GM12878 (cell line): ENCODE measurements around the gene MTHFD1. TPM values are rescaled to one million over a fixed set of nuclear protein-coding genes. Genes with fewer than 3 reads are reported as not detected.

Experiments
- ATAC-seq: fragments of 200-7000 bp; cut with Tn5 transposase; 3 replicates; pipeline ENCODE4 v1.9.1; 2020; ENCODE audit warnings: mild to moderate bottlenecking, moderate library complexity
- BruUV-seq: library from RNA; stranded (reverse); fragments of 400-500 nt; replicated peaks from 2 replicates; lab custom pipeline; 2021; lab: Mats Ljungman, UMichigan
- CTCF ChIA-PET: fragments of 300-600 bp; sonication (Branson Sonifier 250); formaldehyde crosslinking; extraction: SDS; loops from one replicate; lab custom pipeline; 2021; ENCODE audit warnings: inconsistent platforms; lab: Yijun Ruan, JAX
- POLR2A ChIA-PET: fragments of 350-600 bp; formaldehyde crosslinking; extraction: SDS; loops from one replicate; lab custom pipeline; 2021; ENCODE audit warnings: inconsistent platforms; lab: Charles Lee
- RAD21 ChIA-PET: fragments of 300-600 bp; sonication (Branson Sonifier 250); formaldehyde crosslinking; loops from one replicate; lab custom pipeline; 2023; ENCODE audit warnings: antibody characterized with exemption; ENCODE audit not compliant: unreplicated experiment; lab: Charles Lee
- SMC1A ChIA-PET: fragments of 300-600 bp; sonication (Branson Sonifier 250); formaldehyde crosslinking; loops from one replicate; lab custom pipeline; 2023; ENCODE audit not compliant: unreplicated experiment, uncharacterized antibody; lab: Charles Lee
- DNase-seq: peaks from one replicate; pipeline ENCODE4 v3.0.0-alpha.2; 2011; ENCODE audit warnings: low read depth, low spot score
- FAIRE-seq: peaks from 3 replicates; lab custom pipeline; 2011; peaks lifted over from hg19 to GRCh38; lab: Jason Lieb, UNC
- H2AFZ ChIP-seq: 2 replicates; pipeline ENCODE4 v1.6.0; 2011; ENCODE audit warnings: low read depth, low read length, control low read depth; ENCODE audit not compliant: control insufficient read depth
- H3K27ac ChIP-seq: 2 replicates; pipeline ENCODE4 v1.5.1; 2011; ENCODE audit warnings: control low read depth; ENCODE audit not compliant: control insufficient read depth, insufficient read depth
- H3K27me3 ChIP-seq, 2 experiments: replicated peaks in 1 of 2; 2 replicates each; pipeline versions ENCODE4 v1.6.0 to v1.6.1; 2011; ENCODE audit warnings: low read length in 1 of 2; ENCODE audit not compliant: control insufficient read depth in 2 of 2, insufficient read depth in 2 of 2
- H3K36me3 ChIP-seq, 2 experiments: 2 replicates each; pipeline ENCODE4 v1.5.1; 2011; ENCODE audit warnings: low read length in 1 of 2; ENCODE audit not compliant: control insufficient read depth in 2 of 2, insufficient read depth in 2 of 2
- H3K4me1 ChIP-seq: 2 replicates; pipeline ENCODE4 v1.6.1; 2011; ENCODE audit warnings: mild to moderate bottlenecking, low read length, moderate library complexity, mixed read lengths; ENCODE audit not compliant: control insufficient read depth, insufficient read depth
- H3K4me2 ChIP-seq: 2 replicates; pipeline ENCODE4 v1.6.0; 2011; ENCODE audit warnings: control low read depth; ENCODE audit not compliant: control insufficient read depth, insufficient read depth
- H3K4me3 ChIP-seq: fragments of 200-600 bp; sonication (generic); 2 replicates; pipeline ENCODE4 v1.5.1; 2016
- H3K79me2 ChIP-seq: 2 replicates; pipeline ENCODE4 v1.6.0; 2011; ENCODE audit warnings: low read length; ENCODE audit not compliant: control insufficient read depth, insufficient read depth
- H3K9ac ChIP-seq: 2 replicates; pipeline ENCODE4 v1.8.0; 2011; ENCODE audit warnings: low read length, control low read depth, mixed read lengths; ENCODE audit not compliant: control insufficient read depth, insufficient read depth
- H3K9me3 ChIP-seq: replicated peaks from 3 replicates; pipeline ENCODE4 v1.5.1; 2011; ENCODE audit warnings: mild to moderate bottlenecking, low read length; ENCODE audit not compliant: control insufficient read depth, insufficient read depth
- H4K20me1 ChIP-seq: 2 replicates; pipeline ENCODE4 v1.6.0; 2011; ENCODE audit not compliant: control insufficient read depth, insufficient read depth
- ATF3 ChIP-seq: IDR thresholded peaks from 2 replicates; pipeline ENCODE4 v1.6.1; 2011; ENCODE audit warnings: low read depth, mild to moderate bottlenecking, low read length, moderate library complexity, borderline replicate concordance; ENCODE audit errors: extremely low read depth
- CREB1 ChIP-seq: IDR thresholded peaks from 2 replicates; pipeline ENCODE4 v1.6.1; 2012; ENCODE audit warnings: low read depth, mild to moderate bottlenecking, inconsistent platforms
- LARP7 ChIP-seq: fragments of 450-650 bp; IDR thresholded peaks from 2 replicates; pipeline ENCODE4 v1.6.1; 2017; ENCODE audit warnings: mild to moderate bottlenecking
- MAX ChIP-seq: IDR thresholded peaks from 2 replicates; pipeline ENCODE4 v1.6.1; 2012; ENCODE audit warnings: low read depth, low read length, improper control_type of control experiment
- POLR2AphosphoS2 ChIP-seq: IDR thresholded peaks from 2 replicates; pipeline ENCODE4 v1.6.1; 2011; ENCODE audit warnings: low read depth, mild to moderate bottlenecking, low read length, improper control_type of control experiment, moderate library complexity
- RBBP5 ChIP-seq: fragments of 200-600 bp; sonication (generic); conservative IDR thresholded peaks from 2 replicates; pipeline ENCODE4 v1.6.1; 2016
- RCOR1 ChIP-seq: conservative IDR thresholded peaks from 2 replicates; pipeline ENCODE4 v1.6.1; 2012; ENCODE audit warnings: low read depth, low read length, improper control_type of control experiment
- TCF3 ChIP-seq: IDR thresholded peaks from 2 replicates; pipeline ENCODE4 v1.6.1; 2012; ENCODE audit warnings: low read depth, mild to moderate bottlenecking, low read length, borderline replicate concordance; ENCODE audit not compliant: insufficient read depth
- WGBS: methylation state at CpG from one replicate; pipeline ENCODE4 v1.1.6; 2016; ENCODE audit warnings: low lambda C conversion rate; ENCODE audit not compliant: insufficient replicate concordance, insufficient coverage; ENCODE audit errors: missing lambda C conversion rate; 5-methylcytosine and 5-hydroxymethylcytosine counted together
- in situ Hi-C: fragments of 300-500 bp; cut with MboI; formaldehyde crosslinking; loops from 9 replicates; pipeline ENCODE4 v1.14.3; 2018; ENCODE audit warnings: mixed read lengths
- intact Hi-C: fragments of 100-400 bp; cut with micrococcal nuclease; formaldehyde crosslinking; loops from one replicate; pipeline ENCODE4 v1.14.2; 2022; ENCODE audit not compliant: unreplicated experiment
- polyA plus RNA-seq, 11 experiments: library from polyadenylated mRNA; depleted of rRNA in 4 of 11; unstranded in 6 of 11; stranded (reverse) in 5 of 11; fragments of >200 nt; fragmentation: Nextera tagmentation in 4 of 11; fragmentation: Illumina TruSeq in 1 of 11; extraction: Ambion mirVana in 4 of 11; extraction: Trizol in 1 of 11; gene quantifications; 1 replicate in 1 of 11; 2 replicates in 10 of 11; pipeline versions ENCODE4 v1.2.1 to v1.2.3, GENCODE V29; 2011 to 2016; ENCODE audit warnings: inconsistent platforms in 2 of 11, missing spikeins in 2 of 11, low read depth in 1 of 11
- total RNA-seq, 4 experiments: library from RNA; depleted of rRNA in 3 of 4; stranded (reverse); fragments of >200 nt in 3 of 4; fragmentation: Illumina TruSeq in 1 of 4; extraction: Trizol in 1 of 4; gene quantifications; 2 replicates each; pipeline versions ENCODE4 v1.2.1 to v1.2.3, GENCODE V29; 2013 to 2021
- TF ChIP-seq, protein P1 (sequence below): fragments of 450-650 bp; IDR thresholded peaks from 2 replicates; pipeline ENCODE4 v1.6.1; 2014; ENCODE audit warnings: mild to moderate bottlenecking
- TF ChIP-seq, protein P2 (sequence below): fragments of 450-650 bp; IDR thresholded peaks from 2 replicates; pipeline ENCODE4 v1.6.1; 2017; ENCODE audit warnings: mild to moderate bottlenecking, moderate library complexity
- TF ChIP-seq, protein P3 (sequence below): IDR thresholded peaks from 2 replicates; pipeline ENCODE4 v1.6.1; 2011; ENCODE audit warnings: mild to moderate bottlenecking, low read depth, low read length, moderate library complexity; ENCODE audit not compliant: insufficient replicate concordance

MTHFD1 gene
- total and polyA plus RNA-seq, 10 of the 15 experiments (the other 5 are each of a cell fraction or from before 2014, with no cell fraction given) = 99.3 to 310 (median 173) TPM

GRCh38 chr14:64503434-64504309 lies 115.5 kb downstream of the MTHFD1 start, which contains the start of gene ZBTB25 (continued):
- TF ChIP-seq, protein P1, sequence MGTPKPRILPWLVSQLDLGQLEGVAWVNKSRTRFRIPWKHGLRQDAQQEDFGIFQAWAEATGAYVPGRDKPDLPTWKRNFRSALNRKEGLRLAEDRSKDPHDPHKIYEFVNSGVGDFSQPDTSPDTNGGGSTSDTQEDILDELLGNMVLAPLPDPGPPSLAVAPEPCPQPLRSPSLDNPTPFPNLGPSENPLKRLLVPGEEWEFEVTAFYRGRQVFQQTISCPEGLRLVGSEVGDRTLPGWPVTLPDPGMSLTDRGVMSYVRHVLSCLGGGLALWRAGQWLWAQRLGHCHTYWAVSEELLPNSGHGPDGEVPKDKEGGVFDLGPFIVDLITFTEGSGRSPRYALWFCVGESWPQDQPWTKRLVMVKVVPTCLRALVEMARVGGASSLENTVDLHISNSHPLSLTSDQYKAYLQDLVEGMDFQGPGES = no peak; the same call in 1 of the 2 replicates
- no peak for TF ChIP-seq RBBP5
- TF ChIP-seq CREB1 = peak; percentile 77
- peak; percentile 70; the same call in 1 of the 2 replicates for TF ChIP-seq ATF3

GRCh38 chr14:64504310-64504896 lies 116.2 kb downstream of the MTHFD1 start, which contains the start of gene ZBTB1:
TSS of gene ZBTB1 (plus strand) at chr14:64504770. CDS start at chr14:64521505, 16,735 bp downstream.
- intact Hi-C loops = loop anchor here (2.0 kb wide), 2 partner anchors 36 to 116 kb away; partner anchors contain the start of genes HSPA2 and MTHFD1
- SMC1A ChIA-PET = no interaction called here
- TF ChIP-seq RCOR1 (no peak), LARP7 (peak; percentile 57), POLR2AphosphoS2 (peak; percentile 31; the same call in 1 of the 2 replicates), TCF3 (peak; percentile 38; the same call in 1 of the 2 replicates), MAX (no peak)
- TF ChIP-seq, protein P2, sequence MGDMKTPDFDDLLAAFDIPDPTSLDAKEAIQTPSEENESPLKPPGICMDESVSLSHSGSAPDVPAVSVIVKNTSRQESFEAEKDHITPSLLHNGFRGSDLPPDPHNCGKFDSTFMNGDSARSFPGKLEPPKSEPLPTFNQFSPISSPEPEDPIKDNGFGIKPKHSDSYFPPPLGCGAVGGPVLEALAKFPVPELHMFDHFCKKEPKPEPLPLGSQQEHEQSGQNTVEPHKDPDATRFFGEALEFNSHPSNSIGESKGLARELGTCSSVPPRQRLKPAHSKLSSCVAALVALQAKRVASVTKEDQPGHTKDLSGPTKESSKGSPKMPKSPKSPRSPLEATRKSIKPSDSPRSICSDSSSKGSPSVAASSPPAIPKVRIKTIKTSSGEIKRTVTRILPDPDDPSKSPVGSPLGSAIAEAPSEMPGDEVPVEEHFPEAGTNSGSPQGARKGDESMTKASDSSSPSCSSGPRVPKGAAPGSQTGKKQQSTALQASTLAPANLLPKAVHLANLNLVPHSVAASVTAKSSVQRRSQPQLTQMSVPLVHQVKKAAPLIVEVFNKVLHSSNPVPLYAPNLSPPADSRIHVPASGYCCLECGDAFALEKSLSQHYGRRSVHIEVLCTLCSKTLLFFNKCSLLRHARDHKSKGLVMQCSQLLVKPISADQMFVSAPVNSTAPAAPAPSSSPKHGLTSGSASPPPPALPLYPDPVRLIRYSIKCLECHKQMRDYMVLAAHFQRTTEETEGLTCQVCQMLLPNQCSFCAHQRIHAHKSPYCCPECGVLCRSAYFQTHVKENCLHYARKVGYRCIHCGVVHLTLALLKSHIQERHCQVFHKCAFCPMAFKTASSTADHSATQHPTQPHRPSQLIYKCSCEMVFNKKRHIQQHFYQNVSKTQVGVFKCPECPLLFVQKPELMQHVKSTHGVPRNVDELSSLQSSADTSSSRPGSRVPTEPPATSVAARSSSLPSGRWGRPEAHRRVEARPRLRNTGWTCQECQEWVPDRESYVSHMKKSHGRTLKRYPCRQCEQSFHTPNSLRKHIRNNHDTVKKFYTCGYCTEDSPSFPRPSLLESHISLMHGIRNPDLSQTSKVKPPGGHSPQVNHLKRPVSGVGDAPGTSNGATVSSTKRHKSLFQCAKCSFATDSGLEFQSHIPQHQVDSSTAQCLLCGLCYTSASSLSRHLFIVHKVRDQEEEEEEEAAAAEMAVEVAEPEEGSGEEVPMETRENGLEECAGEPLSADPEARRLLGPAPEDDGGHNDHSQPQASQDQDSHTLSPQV = no peak
- TF ChIP-seq, protein P3, sequence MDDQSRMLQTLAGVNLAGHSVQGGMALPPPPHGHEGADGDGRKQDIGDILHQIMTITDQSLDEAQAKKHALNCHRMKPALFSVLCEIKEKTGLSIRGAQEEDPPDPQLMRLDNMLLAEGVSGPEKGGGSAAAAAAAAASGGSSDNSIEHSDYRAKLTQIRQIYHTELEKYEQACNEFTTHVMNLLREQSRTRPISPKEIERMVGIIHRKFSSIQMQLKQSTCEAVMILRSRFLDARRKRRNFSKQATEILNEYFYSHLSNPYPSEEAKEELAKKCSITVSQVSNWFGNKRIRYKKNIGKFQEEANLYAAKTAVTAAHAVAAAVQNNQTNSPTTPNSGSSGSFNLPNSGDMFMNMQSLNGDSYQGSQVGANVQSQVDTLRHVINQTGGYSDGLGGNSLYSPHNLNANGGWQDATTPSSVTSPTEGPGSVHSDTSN = no peak

More at GRCh38 chr14:64504310-64504896, 116.2 kb downstream of the MTHFD1 start, which contains the start of gene ZBTB1:
- Histone ChIP-seq H3K4me3 (peak within 1 kb of the TSS; percentile 91), H2AFZ (peak within 1 kb of the TSS; percentile 20), H3K27ac (peak within 1 kb of the TSS; percentile 98), H4K20me1 (no peaks in the 10 kb centered on the region), H3K4me1 (peaks cover 12% of the 10 kb centered on the region), H3K27me3 (no peaks in the 10 kb centered on the region), H3K4me2 (peak within 1 kb of the TSS; percentile 64), H3K36me3 (no peaks in the 10 kb centered on the region), H3K9me3 (no peaks in the 10 kb centered on the region), H3K79me2 (peaks cover 97% of the 10 kb centered on the region), H3K9ac (peak within 1 kb of the TSS; percentile 97)
- BruUV-seq = no TSS peak
- ChIA-PET POLR2A (interaction anchor here (1.0 to 2.3 kb wide), 5 partner anchors 14 to 269 kb away, joined by 3 to 14 read pairs (median 6); partner anchors contain the start of gene MTHFD1), RAD21 (interaction anchor here (0.9 to 1.5 kb wide), 3 partner anchors 10 to 160 kb away, joined by 3 to 6 read pairs (median 4); no protein-coding TSS in a partner anchor), CTCF (no interaction called here)
- DNase-seq (no peak), ATAC-seq (peak; percentile 53), FAIRE-seq (no peak)
- in situ Hi-C loops = no loop called here
- WGBS = 1% methylated on average over 32 of the region's 63 CpGs
